Endothelial cell of umbilical vein (primary cell): ENCODE data around the gene CCDC85A. TPM values are rescaled to one million over a fixed set of nuclear protein-coding genes. Genes with fewer than 3 reads are reported as not detected.
A peak's percentile ranks its signal among the peaks of the same experiment; 100 is the strongest.

Experiments
- BruUV-seq: library from RNA; stranded (reverse); fragments of 400-500 nt; replicated peaks from 2 replicates; lab custom pipeline; 2021; lab: Mats Ljungman, UMichigan
- CTCF ChIA-PET: fragments of 300-600, 350-600 bp; sonication (Branson Sonifier 250); formaldehyde crosslinking; loops from one replicate; lab custom pipeline; 2021; ENCODE audit warnings: antibody characterized with exemption, inconsistent platforms; lab: Charles Lee
- POLR2A ChIA-PET: fragments of 300-600, 350-600 bp; sonication (Branson Sonifier 250); formaldehyde crosslinking; loops from one replicate; lab custom pipeline; 2021; ENCODE audit warnings: antibody characterized with exemption, inconsistent platforms; lab: Charles Lee
- DNase-seq: peaks from one replicate; pipeline ENCODE4 v3.0.0-alpha.2; 2011; ENCODE audit warnings: low read depth, low spot score
- FAIRE-seq: peaks from 2 replicates; lab custom pipeline; 2011; peaks lifted over from hg19 to GRCh38; lab: Jason Lieb, UNC
- H2AFZ ChIP-seq: 2 replicates; pipeline ENCODE4 v1.6.0; 2012; ENCODE audit warnings: low read depth, low read length, control low read depth, inconsistent platforms
- H3K27ac ChIP-seq: 2 replicates; pipeline ENCODE4 v1.5.1; 2011; ENCODE audit warnings: low read depth, mild to moderate bottlenecking, control low read depth, low read length, moderate library complexity; ENCODE audit not compliant: insufficient read depth
- H3K27me3 ChIP-seq, 2 experiments: 2 replicates each; pipeline versions ENCODE4 v1.6.0 to v1.6.1; 2011; ENCODE audit warnings: low read length in 2 of 2, mixed read lengths in 1 of 2; ENCODE audit not compliant: control insufficient read depth in 2 of 2, insufficient read depth in 2 of 2
- H3K36me3 ChIP-seq, 2 experiments: 2 replicates in 1 of 2; 3 replicates in 1 of 2; pipeline ENCODE4 v1.5.1; 2011; ENCODE audit warnings: low read length in 2 of 2, mild to moderate bottlenecking in 1 of 2, moderate library complexity in 1 of 2; ENCODE audit not compliant: control insufficient read depth in 2 of 2, insufficient read depth in 2 of 2; ENCODE audit errors: extremely low read depth in 1 of 2
- H3K4me1 ChIP-seq: 3 replicates; pipeline ENCODE4 v1.5.1; 2011; ENCODE audit warnings: mild to moderate bottlenecking, low read length; ENCODE audit not compliant: control insufficient read depth, insufficient read depth; ENCODE audit errors: extremely low read depth
- H3K4me2 ChIP-seq: 2 replicates; pipeline ENCODE4 v1.6.1; 2011; ENCODE audit warnings: low read length, control low read depth, mixed read lengths; ENCODE audit not compliant: insufficient read depth
- H3K4me3 ChIP-seq, 3 experiments: fragments of 200-600 bp in 1 of 3; sonication (generic), shearing (Covaris generic) in 1 of 3; replicated peaks in 1 of 3; 2 replicates each; pipeline ENCODE4 v1.5.1; 2011 to 2016; ENCODE audit warnings: control low read depth in 3 of 3, low read length in 3 of 3, mild to moderate bottlenecking in 2 of 3, inconsistent platforms in 1 of 3, low read depth in 1 of 3, moderate library complexity in 1 of 3; ENCODE audit not compliant: insufficient read depth in 1 of 3
- H3K79me2 ChIP-seq: 2 replicates; pipeline ENCODE4 v1.6.0; 2012; ENCODE audit warnings: low read length, inconsistent platforms; ENCODE audit not compliant: control insufficient read depth, insufficient read depth
- H3K9ac ChIP-seq: replicated peaks from 2 replicates; pipeline ENCODE3; 2011; ENCODE audit warnings: low read length, control low read depth; ENCODE audit not compliant: insufficient read depth; ENCODE audit errors: extremely low read depth
- H3K9me1 ChIP-seq: replicated peaks from 3 replicates; pipeline ENCODE4 v1.6.0; 2011; ENCODE audit warnings: mild to moderate bottlenecking, low read length; ENCODE audit not compliant: control insufficient read depth, insufficient read depth; ENCODE audit errors: extremely low read depth
- H3K9me3 ChIP-seq: replicated peaks from 2 replicates; pipeline ENCODE4 v1.5.1; 2012; ENCODE audit warnings: low read length, inconsistent platforms; ENCODE audit not compliant: control insufficient read depth, insufficient read depth
- H4K20me1 ChIP-seq: replicated peaks from 2 replicates; pipeline ENCODE3; 2011; ENCODE audit warnings: mild to moderate bottlenecking, low read length; ENCODE audit not compliant: control insufficient read depth, insufficient read depth; ENCODE audit errors: extremely low read depth
- CTCF ChIP-seq, 2 donors: IDR thresholded peaks; 1 replicate in 1 of 2; 2 replicates in 1 of 2; pipeline ENCODE4 v1.5.1; 2011; ENCODE audit warnings: low read length in 2 of 2, mild to moderate bottlenecking in 2 of 2, moderate library complexity in 2 of 2, control low read depth in 1 of 2, inconsistent platforms in 1 of 2, low read depth in 1 of 2; ENCODE audit not compliant: insufficient read depth in 1 of 2; ENCODE audit errors: extremely low read depth in 1 of 2
- EZH2 ChIP-seq: IDR thresholded peaks from 2 replicates; pipeline ENCODE4 v1.6.1; 2012; ENCODE audit warnings: borderline replicate concordance, low read depth, mild to moderate bottlenecking, moderate library complexity, low read length, inconsistent platforms; ENCODE audit not compliant: severe bottlenecking
- FOS ChIP-seq: IDR thresholded peaks from 2 replicates; pipeline ENCODE4 v1.6.1; 2011; ENCODE audit warnings: mild to moderate bottlenecking, low read length, moderate library complexity, borderline replicate concordance; ENCODE audit not compliant: insufficient read depth
- GATA2 ChIP-seq: IDR thresholded peaks from 2 replicates; pipeline ENCODE4 v1.7.0; 2011; ENCODE audit warnings: low read depth, mild to moderate bottlenecking, moderate library complexity, mixed read lengths, low read length; ENCODE audit not compliant: insufficient read length, insufficient read depth
- JUN ChIP-seq: IDR thresholded peaks from 2 replicates; pipeline ENCODE4 v1.6.1; 2011; ENCODE audit warnings: borderline replicate concordance, low read depth; ENCODE audit not compliant: insufficient read length, insufficient read depth
- MAX ChIP-seq: IDR thresholded peaks from 2 replicates; pipeline ENCODE4 v1.6.1; 2011; ENCODE audit not compliant: insufficient read depth, insufficient read length
- MYC ChIP-seq: IDR thresholded peaks from one replicate; pipeline ENCODE4 v1.6.1; 2011; ENCODE audit warnings: mild to moderate bottlenecking, low read depth, low read length
- POLR2A ChIP-seq: IDR thresholded peaks from 2 replicates; pipeline ENCODE4 v1.6.1; 2012; ENCODE audit warnings: low read depth, mild to moderate bottlenecking, control low read depth, low read length
- POLR2AphosphoS5 ChIP-seq: IDR thresholded peaks from 2 replicates; pipeline ENCODE4 v1.6.1; 2012; ENCODE audit warnings: low read depth, mild to moderate bottlenecking, control low read depth, low read length, moderate library complexity; ENCODE audit not compliant: insufficient read depth
- dilution Hi-C: fragments of 300-500 bp; cut with MboI; formaldehyde crosslinking; loops from one replicate; pipeline ENCODE4 v1.15.0; 2019; ENCODE audit warnings: low sequenced_read_pairs; ENCODE audit not compliant: extremely low pct_ligation_motif_present
- intact Hi-C: fragments of 100-400 bp; cut with micrococcal nuclease; formaldehyde crosslinking; loops from one replicate; pipeline ENCODE4 v1.10.0; 2022
- polyA plus RNA-seq, 4 experiments: library from polyadenylated mRNA; depleted of rRNA in 3 of 4; stranded (reverse) in 3 of 4; unstranded in 1 of 4; fragments of >200 nt; gene quantifications; 2 replicates each; pipeline versions ENCODE4 v1.2.1 to v1.2.3, GENCODE V29; 2011 to 2012; ENCODE audit warnings: missing spikeins in 1 of 4
- total RNA-seq: library from RNA; stranded (reverse); gene quantifications from 2 replicates; pipeline ENCODE4 v1.2.3, GENCODE V29; 2021

CCDC85A gene
- total and polyA plus RNA-seq, 2 donors (not counting 3 experiments of a cell fraction or from before 2014, with no cell fraction given), result 5.1 to 10.4 TPM

GRCh38 chr2:56333812-56334485 is 150.2 kb downstream of the CCDC85A start:
- Histone ChIP-seq H3K4me3 (no peak overlapping the region), H2AFZ (no peak overlapping the region), H3K4me1 (no peaks in the 10 kb centered on the region), H3K27ac (no peak overlapping the region), H3K27me3 (no peaks in the 10 kb centered on the region), H3K9me1 (no peaks in the 10 kb centered on the region), H3K36me3 (no peaks in the 10 kb centered on the region), H4K20me1 (no peaks in the 10 kb centered on the region), H3K9ac (no peak overlapping the region), H3K4me2 (no peak overlapping the region), H3K9me3 (no peaks in the 10 kb centered on the region), H3K79me2 (no peaks in the 10 kb centered on the region)
- TF ChIP-seq JUN (no peak), EZH2 (no peak), MAX (no peak), GATA2 (peak; percentile 17), MYC (no peak)
- dilution Hi-C loops (no loop called here), intact Hi-C loops (no loop called here)
- DNase-seq (peak; percentile 10), FAIRE-seq (no peak)
- BruUV-seq, result no TSS peak
- ChIA-PET CTCF (no interaction called here), POLR2A (no interaction called here)

DNA sequence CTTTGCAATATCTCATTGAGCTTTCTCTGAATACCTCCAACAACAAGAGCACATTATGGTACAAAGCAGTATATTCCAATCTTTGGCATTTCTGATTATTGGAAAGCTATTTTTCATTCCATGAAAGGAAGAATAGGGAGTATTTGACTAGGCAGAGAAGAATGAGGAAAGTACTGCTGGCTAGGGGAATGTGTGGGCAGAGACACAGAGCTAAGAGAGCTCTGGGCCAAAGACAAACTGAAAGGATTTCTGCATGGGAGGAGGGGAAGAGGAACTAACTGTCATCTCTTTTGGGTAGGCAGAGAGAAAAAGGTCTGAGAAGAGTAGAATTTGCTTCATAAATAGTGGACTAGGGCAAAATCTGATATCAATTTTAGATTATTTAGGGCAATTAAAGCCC is 150.8 kb downstream of the CCDC85A start:
- Histone ChIP-seq H3K4me1 (no peaks in the 10 kb centered on the region), H3K9me3 (no peaks in the 10 kb centered on the region), H3K27me3 (no peaks in the 10 kb centered on the region), H3K4me3 (no peak overlapping the region), H4K20me1 (no peaks in the 10 kb centered on the region), H3K27ac (no peak overlapping the region), H3K4me2 (no peak overlapping the region), H2AFZ (no peak overlapping the region), H3K79me2 (no peaks in the 10 kb centered on the region), H3K9ac (no peak overlapping the region), H3K36me3 (no peaks in the 10 kb centered on the region), H3K9me1 (no peaks in the 10 kb centered on the region)
- TF ChIP-seq POLR2AphosphoS5 (no peak), CTCF (IDR thresholded peaks at IDR 0.05; ENCODE audit: extremely low read depth in 1 of 2, insufficient read depth in 1 of 2, low read depth in 1 of 2, low read length in 2 of 2) (no peak), FOS (no peak), EZH2 (no peak), MAX (no peak), JUN (no peak), POLR2A (no peak), MYC (no peak), GATA2 (no peak)
- no TSS peak for BruUV-seq
- dilution Hi-C loops, result no loop called here
- FAIRE-seq, result no peak
- ChIA-PET POLR2A (no interaction called here), CTCF (no interaction called here)
- intact Hi-C loops, result no loop called here
- no peak for DNase-seq
